Panc1 (cell line): ENCODE results near the gene GMPPA. TPM values are rescaled to one million over a fixed set of nuclear protein-coding genes. Genes with fewer than 3 reads are reported as not detected.

ENCODE experiments used
- ATAC-seq: fragments of 200-7000 bp; cut with Tn5 transposase; 2 replicates; pipeline ENCODE4 v1.9.1; 2020; ENCODE audit warnings: mild to moderate bottlenecking, moderate library complexity
- BruUV-seq: library from RNA; stranded (reverse); fragments of 400-500 nt; replicated peaks from 2 replicates; lab custom pipeline; 2021; lab: Mats Ljungman, UMichigan
- CTCF ChIA-PET: fragments of 300-600 bp; sonication (Branson Sonifier 250); formaldehyde crosslinking; loops from one replicate; lab custom pipeline; 2022; ENCODE audit warnings: antibody characterized with exemption; lab: Charles Lee
- POLR2A ChIA-PET: fragments of 300-600 bp; sonication (Branson Sonifier 250); formaldehyde crosslinking; loops from one replicate; lab custom pipeline; 2022; ENCODE audit warnings: antibody characterized with exemption; lab: Charles Lee
- DNase-seq: peaks from one replicate; pipeline ENCODE4 v3.0.0-alpha.2; 2010; ENCODE audit warnings: low read depth, low spot score
- H3K27ac ChIP-seq: 2 replicates; pipeline ENCODE4 v1.5.1; 2011; ENCODE audit warnings: mild to moderate bottlenecking, low read length, inconsistent platforms
- H3K27me3 ChIP-seq: fragments of 200-500 bp; sonication (Bioruptor generic); 2 replicates; pipeline ENCODE4 v1.6.0; 2014; ENCODE audit warnings: low read length, inconsistent platforms; ENCODE audit not compliant: control insufficient read depth, insufficient read depth
- H3K36me3 ChIP-seq: fragments of 200-500 bp; sonication (Bioruptor generic); 2 replicates; pipeline ENCODE4 v1.5.1; 2014; ENCODE audit warnings: inconsistent platforms, mild to moderate bottlenecking, low read length, moderate library complexity; ENCODE audit not compliant: control insufficient read depth, insufficient read depth
- H3K4me1 ChIP-seq: 2 replicates; pipeline ENCODE4 v1.5.1; 2011; ENCODE audit warnings: inconsistent platforms, mild to moderate bottlenecking, low read length, moderate library complexity; ENCODE audit not compliant: control insufficient read depth, insufficient read depth
- H3K4me3 ChIP-seq, 2 experiments: 2 replicates each; pipeline ENCODE4 v1.5.1; 2011 to 2012; ENCODE audit warnings: low read depth in 2 of 2, low read length in 2 of 2, mild to moderate bottlenecking in 2 of 2, inconsistent platforms in 1 of 2, moderate library complexity in 1 of 2
- H3K9me3 ChIP-seq: fragments of 200-500 bp; sonication (Bioruptor generic); 2 replicates; pipeline ENCODE4 v1.5.1; 2014; ENCODE audit warnings: low read depth, mild to moderate bottlenecking, inconsistent platforms, low read length, moderate library complexity; ENCODE audit not compliant: control insufficient read depth, insufficient read depth
- CTCF ChIP-seq: fragments of 450-650 bp; IDR thresholded peaks from 2 replicates; pipeline ENCODE4 v1.5.1; 2017; ENCODE audit warnings: mild to moderate bottlenecking
- POLR2AphosphoS5 ChIP-seq: IDR thresholded peaks from 2 replicates; pipeline ENCODE4 v1.6.1; 2012; ENCODE audit warnings: mild to moderate bottlenecking, low read depth, low read length, moderate library complexity
- REST ChIP-seq, 2 experiments: IDR thresholded peaks; 2 replicates each; pipeline ENCODE4 v1.6.1; 2011 to 2012; ENCODE audit warnings: low read depth in 2 of 2, control low read depth in 1 of 2, low read length in 1 of 2, mild to moderate bottlenecking in 1 of 2, moderate library complexity in 1 of 2; ENCODE audit not compliant: insufficient read depth in 1 of 2
- SIN3A ChIP-seq: IDR thresholded peaks from 2 replicates; pipeline ENCODE4 v1.6.1; 2012; ENCODE audit warnings: low read depth, mild to moderate bottlenecking, low read length, moderate library complexity, borderline replicate concordance; ENCODE audit not compliant: insufficient read depth
- TCF7L2 ChIP-seq: IDR thresholded peaks from 2 replicates; pipeline ENCODE4 v1.6.1; 2011; ENCODE audit warnings: mild to moderate bottlenecking, low read depth, low read length, inconsistent platforms
- in situ Hi-C: cut with HindIII; loops from 2 replicates; pipeline ENCODE4 v1.10.0; 2016; ENCODE audit warnings: low sequenced_read_pairs, low pct_unique_long_range_greater_than_20kb
- intact Hi-C: fragments of 100-400 bp; cut with micrococcal nuclease; formaldehyde crosslinking; loops from one replicate; pipeline ENCODE4 v1.10.0; 2022; ENCODE audit not compliant: unreplicated experiment
- total RNA-seq: library from RNA; stranded (reverse); gene quantifications from one replicate; pipeline ENCODE4 v1.2.1, GENCODE V29; 2021; ENCODE audit not compliant: unreplicated experiment

The GMPPA gene
- total RNA-seq, 1 experiment from 2014 or later: 66.2 TPM

- intact Hi-C loops (no loop called here), in situ Hi-C loops (no loop called here)
- TF ChIP-seq SIN3A (no peak), POLR2AphosphoS5 (no peak), REST (IDR thresholded peaks at IDR 0.05; ENCODE audit: insufficient read depth in 1 of 2, low read depth in 2 of 2, low read length in 1 of 2) (no peak), CTCF (no peak), TCF7L2 (no peak)
- ATAC-seq: no peak
- POLR2A ChIA-PET: no interaction called here
- no peaks in the 10 kb centered on the region; the same call in 1 of the 2 replicates for H3K4me1 ChIP-seq
- H3K4me3 ChIP-seq: no peak overlapping the region
- no peak for DNase-seq
- H3K36me3 ChIP-seq: no peaks in the 10 kb centered on the region
- BruUV-seq: no TSS peak
- no peaks in the 10 kb centered on the region for H3K9me3 ChIP-seq
- H3K27me3 ChIP-seq: no peaks in the 10 kb centered on the region
- no peak overlapping the region for H3K27ac ChIP-seq
- CTCF ChIA-PET: no interaction called here
These were observed 37.7 kb downstream of the GMPPA start for GRCh38 chr2:219536425-219536824.

GRCh38 chr2:219536967-219537366, 38.3 kb downstream of the GMPPA start:
- Histone ChIP-seq H3K36me3 (no peaks in the 10 kb centered on the region), H3K4me1 (peaks cover 1% of the 10 kb centered on the region; the same call in 1 of the 2 replicates), H3K4me3 (no peak overlapping the region), H3K27ac (no peak overlapping the region), H3K27me3 (no peaks in the 10 kb centered on the region), H3K9me3 (no peaks in the 10 kb centered on the region)
- BruUV-seq: no TSS peak
- in situ Hi-C loops (no loop called here), intact Hi-C loops (no loop called here)
- ATAC-seq (no peak), DNase-seq (no peak)
- ChIA-PET CTCF (interaction anchor here (0.5 kb wide), 1 partner anchor 149 kb away, joined by 3 read pairs; the partner anchor contains the start of gene DNPEP), POLR2A (no interaction called here)
- TF ChIP-seq TCF7L2 (no peak), POLR2AphosphoS5 (no peak), SIN3A (no peak), REST (IDR thresholded peaks at IDR 0.05; ENCODE audit: insufficient read depth in 1 of 2, low read depth in 2 of 2, low read length in 1 of 2) (no peak), CTCF (no peak)
